ENCODE data around the gene CDH4.

The CDH4 gene

GRCh38 chr20:61360296-61360695 is 108.2 kb downstream of the CDH4 start:
- no peak for DNase-seq

GRCh38 chr20:61360940-61361339 is 108.9 kb downstream of the CDH4 start:
- DNase-seq, result no peak

DNA sequence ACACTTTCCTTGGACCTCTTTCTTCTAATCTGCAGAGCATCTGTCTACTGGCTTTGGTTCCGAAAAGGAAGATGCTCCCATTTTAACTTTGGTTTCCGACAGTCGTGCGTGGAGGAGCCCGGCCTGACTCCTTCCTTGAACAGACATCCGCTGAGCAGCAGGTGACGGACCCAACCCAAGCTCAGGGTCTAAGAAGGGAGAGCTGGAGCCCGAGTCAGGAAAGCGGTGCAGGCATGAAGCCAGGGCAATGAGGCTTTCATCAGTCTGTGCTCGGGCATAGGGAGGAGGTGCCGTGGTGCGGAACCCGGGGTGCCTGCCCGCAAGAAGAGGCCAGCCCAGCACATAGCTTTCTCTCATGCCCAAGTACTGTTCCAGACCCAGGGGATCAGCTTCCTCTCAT is 109.4 kb downstream of the CDH4 start:
- no peak for DNase-seq

DNA sequence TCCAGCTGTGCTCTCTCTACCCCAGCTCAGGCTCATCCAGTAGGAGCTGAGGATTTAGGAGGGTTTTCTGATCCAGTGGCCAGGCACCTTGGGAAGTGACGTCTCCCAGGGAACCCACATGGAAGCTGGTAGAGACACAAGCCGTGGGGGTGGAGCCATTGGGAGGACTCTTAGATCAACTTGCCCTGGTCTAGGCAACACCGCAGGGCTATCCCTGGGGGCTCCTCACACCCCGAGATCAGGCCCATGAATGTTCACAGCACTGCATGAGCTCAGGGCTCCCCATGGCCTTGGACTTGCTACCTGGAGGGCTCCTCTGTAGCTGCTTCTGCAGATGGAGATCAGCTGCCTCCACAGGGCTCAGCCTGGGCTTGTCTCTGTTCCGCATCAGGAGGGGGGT is 112.1 kb downstream of the CDH4 start:
- DNase-seq, result no peak

DNA sequence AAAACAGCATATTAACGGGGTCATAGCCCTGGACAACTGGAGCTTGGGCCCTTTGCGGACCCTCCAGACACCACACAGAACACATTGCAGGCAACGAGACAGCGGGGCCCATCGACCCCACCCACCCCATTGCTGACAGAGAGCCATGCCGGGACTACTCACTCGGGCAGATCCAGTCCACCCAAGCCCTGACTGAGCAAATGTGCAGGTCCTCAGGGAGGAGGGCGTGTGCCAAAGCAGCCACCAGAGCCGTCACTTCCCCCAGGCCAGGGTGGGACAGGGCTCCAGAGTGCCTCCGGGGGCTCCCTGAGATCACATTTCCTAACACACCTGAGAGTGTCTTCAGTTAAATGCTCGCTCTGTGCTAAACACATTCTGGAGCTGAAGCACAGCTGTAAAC is 114.9 kb downstream of the CDH4 start:
- no peak for DNase-seq

DNA sequence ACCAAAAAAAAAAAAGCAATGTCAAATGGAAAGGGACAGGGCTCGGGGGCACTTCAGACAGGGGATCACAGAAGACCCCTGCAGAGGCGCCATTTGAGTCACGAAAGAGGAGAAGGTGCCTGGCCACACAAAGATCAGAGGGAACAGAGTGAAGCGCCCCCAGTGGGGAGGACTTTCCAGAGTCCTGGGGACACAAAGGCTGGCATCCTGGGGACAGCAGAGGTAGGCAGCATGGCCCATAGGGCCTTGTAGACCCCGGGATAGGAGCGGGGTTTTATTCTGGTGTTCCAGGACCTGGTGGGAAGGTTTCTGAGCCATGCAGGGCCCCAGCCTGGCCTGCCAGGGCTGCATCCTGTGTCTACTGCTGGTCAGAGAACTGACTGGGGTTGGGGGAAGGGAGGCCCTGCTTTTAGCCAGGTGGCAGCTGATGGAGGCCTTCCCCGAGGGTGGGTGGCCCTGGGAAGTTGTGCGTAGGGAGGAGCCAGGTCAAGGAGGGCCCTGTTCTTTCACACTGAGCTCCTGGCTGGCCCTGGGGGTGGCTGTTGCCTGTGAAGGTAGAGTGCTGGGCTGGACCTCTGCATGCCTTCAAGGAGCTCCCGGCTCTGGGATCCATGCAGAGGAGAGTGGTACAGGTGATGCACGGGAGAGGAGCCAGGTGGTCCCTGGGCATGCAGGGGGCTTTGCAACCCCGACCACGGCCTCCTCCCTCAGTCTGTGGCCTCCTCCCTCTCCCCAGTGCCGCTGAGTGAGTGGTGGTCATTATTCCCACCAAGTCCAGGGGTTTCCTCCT is 117.9 kb downstream of the CDH4 start:
- peak; percentile 37 for DNase-seq

GRCh38 chr20:61370841-61371303 is 118.8 kb downstream of the CDH4 start:
- DNase-seq, result peak; percentile 95

- DNase-seq, result peak; percentile 69
These were observed 119.6 kb downstream of the CDH4 start for GRCh38 chr20:61371501-61372136.

DNA sequence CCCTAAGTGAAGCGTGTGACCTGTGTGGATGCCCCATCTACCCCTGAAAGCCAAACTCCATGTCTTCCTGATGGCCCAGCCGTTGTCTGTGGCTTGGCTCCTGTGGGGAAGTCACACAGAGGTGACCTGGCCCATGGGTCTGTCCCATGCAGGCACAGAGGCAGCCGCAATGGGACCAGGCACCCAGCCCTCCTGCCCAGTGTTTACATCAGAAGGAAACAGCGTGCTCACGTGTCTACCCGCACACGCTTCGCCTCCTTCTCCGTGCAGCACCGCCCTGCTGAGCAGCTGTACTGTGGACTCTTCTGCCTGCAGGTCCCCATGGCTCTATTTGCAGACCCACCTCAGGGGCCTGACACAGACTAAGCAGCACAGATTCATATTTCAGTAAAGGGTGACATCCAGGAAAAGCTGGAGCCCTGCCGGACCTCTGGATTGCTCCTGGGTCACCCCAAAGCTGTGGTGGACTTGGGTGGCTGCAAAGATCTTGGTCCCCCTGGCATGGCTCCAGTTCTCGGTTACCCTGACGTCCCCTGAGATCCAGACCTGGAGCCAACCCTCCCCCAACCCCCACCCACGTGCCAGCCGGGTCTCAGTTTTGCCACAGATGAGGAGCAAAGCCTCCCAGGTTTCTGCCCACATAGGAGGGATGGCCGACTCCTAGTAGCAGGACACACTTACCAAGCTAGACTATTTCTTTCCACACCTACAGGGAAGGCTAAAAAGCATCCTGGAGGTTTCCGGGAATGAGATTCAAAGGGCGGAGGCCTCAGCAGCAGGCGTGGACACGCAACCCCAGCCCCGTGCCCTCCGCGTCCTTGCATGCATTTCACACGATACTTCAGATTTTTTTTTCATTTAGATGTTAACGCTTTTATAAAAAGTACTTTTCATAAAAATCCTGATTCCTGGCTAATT is 120.3 kb downstream of the CDH4 start:
- DNase-seq, result no peak

DNA sequence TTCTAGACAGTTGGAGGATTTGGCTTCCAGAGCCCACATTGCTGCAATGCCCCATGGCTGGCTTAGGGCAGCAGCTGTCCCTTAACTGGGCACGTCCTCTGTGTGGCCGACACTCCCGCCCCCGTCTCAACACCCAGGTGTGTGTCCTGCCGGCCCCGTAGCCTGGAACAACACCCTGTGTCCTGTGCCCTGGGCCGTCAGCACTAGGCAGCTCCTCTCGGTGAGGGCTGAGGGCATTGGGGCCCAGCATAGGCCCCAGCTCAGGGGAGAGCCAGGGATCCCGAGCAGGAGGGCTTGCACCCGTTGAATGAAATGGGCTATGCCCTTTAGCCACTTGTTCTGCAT is 121.0 kb downstream of the CDH4 start:
- no peak for DNase-seq

- DNase-seq, result no peak
These were observed 122.0 kb downstream of the CDH4 start for GRCh38 chr20:61373956-61374545.

DNA sequence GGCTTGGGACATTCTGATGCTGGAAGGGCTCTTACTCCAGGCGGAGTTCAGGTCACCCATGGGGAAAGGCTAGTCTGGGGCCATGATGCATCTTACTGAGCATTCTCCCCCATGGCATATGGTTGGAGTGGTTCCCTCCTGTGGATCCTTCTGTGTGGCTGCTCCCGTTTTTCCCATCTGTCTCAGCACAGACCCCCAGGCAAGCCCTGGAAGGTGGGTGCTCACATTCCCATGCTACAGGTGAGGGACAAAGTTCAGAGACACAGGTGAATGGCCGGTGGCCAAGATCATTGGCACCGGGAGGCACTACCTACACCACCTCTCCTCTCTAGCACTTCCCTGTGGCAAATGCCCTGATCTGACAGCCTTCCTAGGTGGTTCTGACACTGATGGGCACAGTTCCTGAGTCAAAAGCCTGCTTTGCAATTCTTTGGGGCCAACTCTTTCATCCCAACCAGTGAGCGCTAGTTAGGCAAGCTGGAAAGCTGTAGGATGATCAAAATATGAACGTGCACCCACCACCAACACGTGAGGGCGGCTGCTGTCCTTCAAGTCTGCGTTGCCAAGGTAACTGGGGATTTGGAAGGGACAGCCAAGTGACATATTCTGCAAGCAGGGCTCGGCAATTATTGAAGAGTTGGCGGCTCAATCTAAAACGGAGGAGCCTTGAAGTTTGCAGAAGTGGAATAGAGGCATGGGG is 124.6 kb downstream of the CDH4 start:
- no peak for DNase-seq

- DNase-seq, result no peak
These were observed 126.8 kb downstream of the CDH4 start for GRCh38 chr20:61378694-61379355.

DNA sequence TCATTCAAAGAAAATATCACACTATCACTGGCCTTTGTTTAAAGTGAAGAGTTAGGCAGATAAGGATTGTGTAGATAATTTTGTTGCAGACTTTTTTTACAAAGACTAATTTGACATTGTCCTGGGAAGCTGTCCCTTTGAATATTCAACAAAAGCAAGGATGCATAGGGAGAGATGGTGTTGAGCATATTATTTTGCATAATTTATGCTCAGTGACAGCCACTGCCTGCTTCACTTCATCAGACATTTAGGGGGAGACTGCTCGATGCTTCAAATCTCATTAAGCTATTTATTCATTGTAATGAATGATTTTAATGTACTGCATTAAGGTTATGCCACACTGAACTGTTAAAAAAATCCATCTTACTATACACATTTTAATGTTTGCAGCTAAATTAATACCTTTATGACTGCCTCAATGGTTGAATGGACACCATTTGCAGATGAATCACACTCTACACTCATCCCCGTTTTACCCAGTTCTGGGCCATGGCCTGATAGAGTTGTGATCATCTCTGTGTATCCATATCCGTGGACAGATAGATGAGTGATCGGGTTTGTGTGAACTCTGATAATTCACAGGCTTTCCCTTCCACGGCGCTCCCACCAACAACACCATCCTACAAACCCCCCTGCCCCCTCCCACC is 128.0 kb downstream of the CDH4 start:
- no peak for DNase-seq

DNA sequence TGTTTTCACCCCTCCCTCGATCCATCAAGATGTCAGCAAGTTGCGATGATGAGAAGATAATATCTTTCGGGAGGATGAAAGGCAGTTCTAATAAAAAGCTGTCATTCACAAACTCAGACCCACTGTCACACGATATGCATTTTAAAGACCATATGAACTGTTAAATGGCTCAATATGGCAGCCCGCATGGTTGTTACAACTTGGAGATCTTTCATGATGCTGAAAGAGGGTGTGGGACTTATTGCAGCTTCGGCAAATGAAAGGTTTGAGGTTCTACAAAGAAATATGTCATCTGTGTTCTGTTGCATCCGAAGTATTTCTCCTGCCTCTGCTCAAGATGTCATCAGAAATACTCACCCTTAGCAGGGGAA is 128.5 kb downstream of the CDH4 start:
- DNase-seq, result no peak

GRCh38 chr20:61382194-61382593 is 130.1 kb downstream of the CDH4 start:
- no peak for DNase-seq

DNA sequence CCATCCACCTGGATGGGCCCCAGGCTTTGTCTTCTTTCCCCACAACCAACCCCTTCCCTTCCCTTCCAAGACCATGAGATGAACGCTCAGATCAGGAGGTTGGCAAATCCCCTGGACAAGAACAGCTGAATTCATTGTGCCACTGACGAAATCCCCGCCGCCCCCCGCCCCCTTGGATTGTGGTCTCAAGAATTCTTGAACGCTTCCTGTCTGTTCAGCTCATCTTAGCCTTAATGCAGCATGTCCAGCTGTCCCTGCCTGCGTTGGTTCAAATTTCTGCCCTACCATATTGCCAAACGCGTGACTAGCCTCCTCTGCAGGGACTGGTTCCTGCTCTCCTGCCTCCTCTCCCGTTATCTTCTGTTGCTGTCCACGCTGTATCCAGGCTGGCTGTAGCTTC is 133.2 kb downstream of the CDH4 start:
- DNase-seq, result no peak

DNA sequence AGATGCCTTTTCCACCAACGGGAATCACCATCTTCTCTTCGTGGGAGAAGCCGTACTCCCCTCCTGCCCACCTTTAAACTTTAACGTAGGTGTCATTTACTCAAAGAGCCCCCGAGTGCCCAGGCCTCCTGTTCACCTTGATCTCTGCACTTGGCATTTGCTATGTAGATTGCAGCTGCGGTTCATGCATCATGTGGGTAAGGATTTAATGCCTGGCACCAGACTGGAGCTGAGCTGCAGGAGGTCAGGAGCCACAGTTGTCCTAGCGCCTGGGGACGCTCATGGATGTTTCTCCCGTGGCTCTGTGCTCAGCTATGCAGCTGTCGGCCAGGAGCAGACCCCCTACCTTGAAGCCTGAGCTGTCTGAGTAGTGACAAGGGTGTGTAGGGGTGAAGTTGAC is 133.7 kb downstream of the CDH4 start:
- no peak for DNase-seq

GRCh38 chr20:61387204-61387953 is 135.3 kb downstream of the CDH4 start:
- DNase-seq, result peak; percentile 70

DNA sequence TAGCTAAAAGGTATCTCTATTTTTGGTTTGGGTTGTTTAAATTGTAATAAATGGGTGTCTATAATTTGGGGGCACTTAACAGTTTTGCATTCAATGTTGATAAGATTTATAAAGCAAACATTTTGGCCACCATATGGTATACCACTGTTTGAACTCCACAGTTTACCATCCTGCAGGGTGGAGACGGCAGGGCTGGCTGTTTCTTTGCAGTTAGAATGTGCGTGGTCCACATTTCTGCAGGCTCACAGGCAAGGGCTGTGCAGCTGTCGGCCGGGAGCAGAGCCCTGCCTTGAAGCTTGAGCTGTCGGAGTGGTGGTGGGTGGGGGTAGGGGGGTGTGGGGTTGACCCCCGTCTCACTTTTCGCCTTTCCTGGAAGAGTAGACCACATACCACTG is 135.9 kb downstream of the CDH4 start:
- no peak for DNase-seq

DNA sequence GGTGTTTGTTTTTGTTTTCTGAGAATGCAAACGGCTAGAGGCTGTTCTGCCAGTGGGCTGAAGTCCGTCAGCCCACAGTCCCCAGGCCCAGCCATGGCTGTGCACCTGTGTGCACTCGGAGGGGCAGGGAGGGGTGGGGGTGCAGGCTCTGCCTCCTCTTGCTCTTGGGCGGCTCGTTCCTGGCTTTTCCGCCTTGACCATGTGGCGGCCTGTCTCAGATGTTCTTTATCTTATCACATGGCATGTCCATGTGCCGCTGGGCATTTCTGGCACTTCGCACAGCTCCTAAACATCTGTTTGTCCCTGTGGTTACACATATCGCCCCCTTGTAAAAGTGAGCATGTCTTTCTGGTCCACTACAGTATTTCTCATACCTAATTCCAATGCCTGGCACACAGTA is 137.0 kb downstream of the CDH4 start:
- no peak for DNase-seq

Measured in eye (tissue), 1 donor.